Nephron progenitor cell (in vitro differentiated cells): ENCODE measurements around the gene MRFAP1L1.

Source experiments
- DNase-seq: peaks from one replicate; pipeline ENCODE4 v3.0.0; 2021
- H3K27ac Mint-ChIP-seq: 2 replicates; pipeline ENCODE4 v1.8.0; 2021; ENCODE audit warnings: mild to moderate bottlenecking, moderate library complexity, mixed read lengths
- H3K27me3 Mint-ChIP-seq: 2 replicates; pipeline ENCODE4 v1.8.0; 2021; ENCODE audit warnings: mild to moderate bottlenecking, low read depth, mixed read lengths; ENCODE audit not compliant: poor library complexity
- H3K36me3 Mint-ChIP-seq: 2 replicates; pipeline ENCODE4 v1.8.0; 2021; ENCODE audit warnings: low read depth, mixed read lengths
- H3K4me1 Mint-ChIP-seq: 2 replicates; pipeline ENCODE4 v1.8.0; 2021; ENCODE audit warnings: mixed read lengths
- H3K4me3 Mint-ChIP-seq: 2 replicates; pipeline ENCODE4 v1.8.0; 2021; ENCODE audit warnings: mild to moderate bottlenecking, moderate library complexity, mixed read lengths
- H3K9me3 Mint-ChIP-seq: 2 replicates; pipeline ENCODE4 v1.8.0; 2021; ENCODE audit warnings: mild to moderate bottlenecking, moderate library complexity, mixed read lengths
- TF ChIP-seq, protein P1 (sequence below): fragments of 200-600 bp; sonication (generic); IDR thresholded peaks from 2 replicates; pipeline ENCODE4 v1.5.0; 2021; ENCODE audit warnings: antibody characterized with exemption

Gene MRFAP1L1

GRCh38 chr4:6753103-6753560 is 43.5 kb upstream of the MRFAP1L1 start:
- H3K36me3 Mint-ChIP-seq: no peaks in the 10 kb centered on the region
- H3K4me1 Mint-ChIP-seq: peaks cover 24% of the 10 kb centered on the region
- H3K4me3 Mint-ChIP-seq: no peak overlapping the region
- no peak overlapping the region for H3K27ac Mint-ChIP-seq
- no peaks in the 10 kb centered on the region for H3K27me3 Mint-ChIP-seq
- H3K9me3 Mint-ChIP-seq: peaks cover 4% of the 10 kb centered on the region
- TF ChIP-seq, protein P1, sequence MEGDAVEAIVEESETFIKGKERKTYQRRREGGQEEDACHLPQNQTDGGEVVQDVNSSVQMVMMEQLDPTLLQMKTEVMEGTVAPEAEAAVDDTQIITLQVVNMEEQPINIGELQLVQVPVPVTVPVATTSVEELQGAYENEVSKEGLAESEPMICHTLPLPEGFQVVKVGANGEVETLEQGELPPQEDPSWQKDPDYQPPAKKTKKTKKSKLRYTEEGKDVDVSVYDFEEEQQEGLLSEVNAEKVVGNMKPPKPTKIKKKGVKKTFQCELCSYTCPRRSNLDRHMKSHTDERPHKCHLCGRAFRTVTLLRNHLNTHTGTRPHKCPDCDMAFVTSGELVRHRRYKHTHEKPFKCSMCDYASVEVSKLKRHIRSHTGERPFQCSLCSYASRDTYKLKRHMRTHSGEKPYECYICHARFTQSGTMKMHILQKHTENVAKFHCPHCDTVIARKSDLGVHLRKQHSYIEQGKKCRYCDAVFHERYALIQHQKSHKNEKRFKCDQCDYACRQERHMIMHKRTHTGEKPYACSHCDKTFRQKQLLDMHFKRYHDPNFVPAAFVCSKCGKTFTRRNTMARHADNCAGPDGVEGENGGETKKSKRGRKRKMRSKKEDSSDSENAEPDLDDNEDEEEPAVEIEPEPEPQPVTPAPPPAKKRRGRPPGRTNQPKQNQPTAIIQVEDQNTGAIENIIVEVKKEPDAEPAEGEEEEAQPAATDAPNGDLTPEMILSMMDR: no peak
- DNase-seq: no peak

GRCh38 chr4:6752486-6752829 is 42.8 kb upstream of the MRFAP1L1 start:
- no peaks in the 10 kb centered on the region for H3K27me3 Mint-ChIP-seq
- TF ChIP-seq, protein P1: no peak
- H3K9me3 Mint-ChIP-seq: peaks cover 4% of the 10 kb centered on the region
- H3K36me3 Mint-ChIP-seq: no peaks in the 10 kb centered on the region
- peaks cover 30% of the 10 kb centered on the region for H3K4me1 Mint-ChIP-seq
- no peak overlapping the region for H3K4me3 Mint-ChIP-seq
- no peak overlapping the region for H3K27ac Mint-ChIP-seq
- DNase-seq: no peak

DNA sequence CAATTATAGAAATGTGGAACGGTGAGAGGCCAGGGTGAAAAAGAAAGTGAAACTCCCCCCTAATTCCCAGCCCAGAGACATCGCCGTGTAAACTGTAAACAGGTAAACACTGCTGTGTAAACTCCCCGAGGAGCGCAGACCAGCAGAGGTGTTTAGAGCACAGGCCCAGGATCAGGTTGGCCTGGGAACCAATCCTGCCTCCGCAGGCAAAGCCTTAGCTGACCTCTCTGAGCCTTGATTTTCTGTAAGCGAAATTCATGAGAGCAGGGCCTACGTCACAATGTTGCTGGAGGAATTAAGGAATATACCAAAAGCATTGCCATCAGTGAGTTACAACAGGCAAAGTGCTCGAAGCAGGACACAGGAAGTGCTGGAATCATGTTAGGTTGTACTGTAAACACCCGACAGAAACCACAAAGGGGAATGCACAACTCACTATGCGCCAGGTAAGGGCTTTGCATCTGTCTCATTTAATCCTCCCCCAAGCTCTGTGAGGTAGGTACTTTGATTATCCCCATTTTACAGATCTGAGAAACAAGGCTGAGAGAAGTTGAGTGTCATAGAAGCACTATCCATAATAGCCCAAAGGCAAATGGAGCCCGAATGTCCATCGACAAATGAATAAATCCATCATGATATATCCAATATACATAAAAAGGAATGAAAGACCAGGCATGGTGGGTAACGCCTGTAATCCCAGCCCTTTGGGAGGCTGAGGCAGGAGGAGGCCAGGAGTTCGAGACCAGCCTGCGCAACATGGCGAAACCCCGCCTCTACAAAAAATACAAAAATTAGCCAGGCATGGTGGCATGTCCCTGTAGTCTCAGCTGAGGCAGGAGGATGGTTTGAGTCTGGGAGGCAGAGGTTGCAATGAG is 42.2 kb upstream of the MRFAP1L1 start:
- Mint-ChIP-seq H3K27me3 (no peaks in the 10 kb centered on the region), H3K36me3 (no peaks in the 10 kb centered on the region), H3K4me3 (no peak overlapping the region), H3K9me3 (peaks cover 4% of the 10 kb centered on the region), H3K27ac (no peak overlapping the region), H3K4me1 (peaks cover 36% of the 10 kb centered on the region)
- no peak for DNase-seq
- TF ChIP-seq, protein P1: no peak

GRCh38 chr4:6750286-6751221 is 40.9 kb upstream of the MRFAP1L1 start:
- peaks cover 44% of the 10 kb centered on the region for H3K4me1 Mint-ChIP-seq
- no peaks in the 10 kb centered on the region for H3K36me3 Mint-ChIP-seq
- no peak overlapping the region for H3K4me3 Mint-ChIP-seq
- TF ChIP-seq, protein P1: no peak
- peaks cover 8% of the 10 kb centered on the region for H3K9me3 Mint-ChIP-seq
- DNase-seq: no peak
- no peak overlapping the region for H3K27ac Mint-ChIP-seq
- H3K27me3 Mint-ChIP-seq: no peaks in the 10 kb centered on the region

- no peak for DNase-seq
- Mint-ChIP-seq H3K4me1 (peaks cover 44% of the 10 kb centered on the region), H3K27me3 (no peaks in the 10 kb centered on the region), H3K9me3 (peaks cover 8% of the 10 kb centered on the region), H3K27ac (peak overlapping the region; percentile 81), H3K4me3 (no peak overlapping the region), H3K36me3 (no peaks in the 10 kb centered on the region)
- TF ChIP-seq, protein P1: no peak
Observed at GRCh38 chr4:6749340-6750171, 39.9 kb upstream of the MRFAP1L1 start.
